Measurements from ENCODE around the gene ZNF536. TPM values are rescaled to one million over a fixed set of nuclear protein-coding genes. Genes with fewer than 3 reads are reported as not detected.
"Not testable (repeated sequence)": the region's sequence is repeated elsewhere in the genome, so short reads cannot be mapped to it uniquely, and the experiment has no call there.

ZNF536 gene
- total RNA-seq, 1 experiment from 2014 or later: not detected

DNA sequence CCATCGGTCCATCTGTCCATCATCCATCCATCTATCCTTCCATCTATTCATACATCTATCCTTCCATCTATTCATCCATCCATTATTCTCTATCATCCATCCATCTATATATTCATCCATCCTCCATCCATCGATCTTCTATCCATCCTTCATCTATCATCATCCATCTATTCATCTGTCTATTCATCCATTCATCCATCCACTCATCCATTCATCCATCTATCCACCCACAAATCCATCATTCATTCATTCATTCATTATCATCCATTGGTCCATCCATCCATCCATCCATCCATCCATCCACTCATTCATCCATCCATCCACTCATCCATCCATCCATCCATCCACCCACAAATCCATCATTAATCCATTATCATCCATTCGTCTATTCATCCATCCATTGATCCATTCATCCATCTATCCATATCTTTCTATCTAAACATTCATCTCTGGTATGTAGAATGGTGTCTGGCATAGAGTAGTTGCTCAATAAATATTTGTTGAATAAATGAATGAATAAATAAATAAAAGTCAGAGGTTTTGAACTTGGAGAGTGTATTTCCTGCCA is 36.6 kb downstream of the ZNF536 start:
- Histone ChIP-seq H3K36me3 (ENCODE audit: control insufficient read depth, insufficient read depth, low read length) (no peaks in the 10 kb centered on the region), H3K27me3 (replicated peaks; ENCODE audit: control insufficient read depth, insufficient read depth, low read length) (no peaks in the 10 kb centered on the region), H3K4me1 (no peaks in the 10 kb centered on the region), H3K9me3 (0 out of 2 replicates have a peak, but pooled peaks cover 8% of the 10 kb centered on the region), H3K4me3 (ENCODE audit: low read depth, low read length) (no peak overlapping the region)
- Mint-ChIP-seq H3K9me3 (ENCODE audit: unreplicated experiment) (peaks cover 8% of the 10 kb centered on the region), H3K36me3 (ENCODE audit: insufficient read depth, unreplicated experiment) (no peaks in the 10 kb centered on the region), H3K4me3 (ENCODE audit: unreplicated experiment) (no peak overlapping the region), H3K4me1 (ENCODE audit: low read depth, unreplicated experiment) (no peaks in the 10 kb centered on the region), H3K27me3 (ENCODE audit: insufficient read depth, unreplicated experiment) (peaks cover 2% of the 10 kb centered on the region), H3K27ac (ENCODE audit: unreplicated experiment) (no peak overlapping the region)
- intact Hi-C loops (cut with micrococcal nuclease; ENCODE audit: unreplicated experiment): loop anchor here (5.0 kb wide), 1 partner anchor 182 kb away; no protein-coding TSS in a partner anchor
- TF ChIP-seq, protein P1, sequence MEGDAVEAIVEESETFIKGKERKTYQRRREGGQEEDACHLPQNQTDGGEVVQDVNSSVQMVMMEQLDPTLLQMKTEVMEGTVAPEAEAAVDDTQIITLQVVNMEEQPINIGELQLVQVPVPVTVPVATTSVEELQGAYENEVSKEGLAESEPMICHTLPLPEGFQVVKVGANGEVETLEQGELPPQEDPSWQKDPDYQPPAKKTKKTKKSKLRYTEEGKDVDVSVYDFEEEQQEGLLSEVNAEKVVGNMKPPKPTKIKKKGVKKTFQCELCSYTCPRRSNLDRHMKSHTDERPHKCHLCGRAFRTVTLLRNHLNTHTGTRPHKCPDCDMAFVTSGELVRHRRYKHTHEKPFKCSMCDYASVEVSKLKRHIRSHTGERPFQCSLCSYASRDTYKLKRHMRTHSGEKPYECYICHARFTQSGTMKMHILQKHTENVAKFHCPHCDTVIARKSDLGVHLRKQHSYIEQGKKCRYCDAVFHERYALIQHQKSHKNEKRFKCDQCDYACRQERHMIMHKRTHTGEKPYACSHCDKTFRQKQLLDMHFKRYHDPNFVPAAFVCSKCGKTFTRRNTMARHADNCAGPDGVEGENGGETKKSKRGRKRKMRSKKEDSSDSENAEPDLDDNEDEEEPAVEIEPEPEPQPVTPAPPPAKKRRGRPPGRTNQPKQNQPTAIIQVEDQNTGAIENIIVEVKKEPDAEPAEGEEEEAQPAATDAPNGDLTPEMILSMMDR (IDR thresholded peaks at IDR 0.05; ENCODE audit: insufficient read depth in 1 of 2, low read depth in 1 of 2, low read length in 1 of 2, severe bottlenecking in 1 of 2, unreplicated experiment in 1 of 2): no peak
- no peak for DNase-seq
- POLR2A ChIA-PET: no interaction called here
- CTCF ChIA-PET: no interaction called here
- no TSS peak for BruUV-seq (replicated peaks)

DNA sequence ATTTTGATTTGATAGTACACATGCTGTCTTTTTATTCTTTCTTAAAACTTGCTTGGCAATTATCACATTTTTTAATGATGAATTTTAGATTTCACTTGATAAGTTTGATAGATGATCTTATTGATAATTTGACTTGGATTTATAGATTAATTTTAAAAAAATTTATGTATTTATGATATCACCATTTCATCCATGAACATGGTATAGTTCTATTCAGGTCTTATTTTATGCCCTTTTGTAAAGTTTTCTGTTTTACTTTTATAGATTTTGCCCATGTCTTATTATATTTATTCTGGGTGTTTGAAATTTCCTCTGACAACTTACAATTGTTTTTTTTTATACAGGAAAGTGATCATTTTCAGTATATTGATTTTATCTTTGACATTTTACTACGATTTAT is 39.5 kb downstream of the ZNF536 start:
- H3K27me3 Mint-ChIP-seq (ENCODE audit: insufficient read depth, unreplicated experiment): peaks cover 13% of the 10 kb centered on the region
- H3K36me3 Mint-ChIP-seq (ENCODE audit: insufficient read depth, unreplicated experiment): no peaks in the 10 kb centered on the region
- peaks cover 8% of the 10 kb centered on the region for H3K9me3 Mint-ChIP-seq (ENCODE audit: unreplicated experiment)
- H3K4me1 Mint-ChIP-seq (ENCODE audit: low read depth, unreplicated experiment): no peaks in the 10 kb centered on the region
- no peak for DNase-seq
- ChIA-PET POLR2A (no interaction called here), CTCF (no interaction called here)
- BruUV-seq (replicated peaks): no TSS peak
- Histone ChIP-seq H3K36me3 (ENCODE audit: control insufficient read depth, insufficient read depth, low read length) (no peaks in the 10 kb centered on the region), H3K27me3 (replicated peaks; ENCODE audit: control insufficient read depth, insufficient read depth, low read length) (no peaks in the 10 kb centered on the region), H3K4me1 (no peaks in the 10 kb centered on the region), H3K9me3 (0 out of 2 replicates have a peak, but pooled peaks cover 8% of the 10 kb centered on the region), H3K4me3 (ENCODE audit: low read depth, low read length) (no peak overlapping the region)
- H3K4me3 Mint-ChIP-seq (ENCODE audit: unreplicated experiment): no peak overlapping the region
- intact Hi-C loops (cut with micrococcal nuclease; ENCODE audit: unreplicated experiment): no loop called here
- no peak overlapping the region for H3K27ac Mint-ChIP-seq (ENCODE audit: unreplicated experiment)
- TF ChIP-seq, protein P1 (IDR thresholded peaks at IDR 0.05; ENCODE audit: insufficient read depth in 1 of 2, low read depth in 1 of 2, low read length in 1 of 2, severe bottlenecking in 1 of 2, unreplicated experiment in 1 of 2): no peak

DNA sequence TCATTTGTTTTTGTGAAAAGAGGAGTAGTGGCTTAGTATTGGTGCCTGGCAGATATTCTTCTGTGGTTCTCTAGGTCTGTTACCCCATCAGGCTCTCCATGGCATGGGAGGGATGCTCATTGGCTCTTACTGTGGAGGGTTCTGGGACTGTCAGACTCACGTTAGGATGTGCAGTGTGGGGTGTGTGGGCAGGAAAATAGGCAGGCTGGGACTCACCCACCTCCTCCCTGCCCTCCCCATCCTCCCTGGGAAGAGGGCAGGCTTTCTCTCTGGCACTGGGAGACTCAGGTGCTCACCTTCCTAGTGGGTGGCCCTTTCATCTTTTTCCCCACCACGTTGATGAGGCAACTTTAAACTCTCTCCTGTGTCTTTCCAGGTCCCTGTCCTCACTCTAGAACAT is 44.2 kb downstream of the ZNF536 start:
- 0 out of 2 replicates have a peak, but pooled peaks cover 8% of the 10 kb centered on the region for H3K9me3 ChIP-seq
- CTCF ChIA-PET: interaction anchor here (0.6 kb wide), 1 partner anchor 194 kb away, joined by 4 read pairs; no protein-coding TSS in a partner anchor
- peaks cover 25% of the 10 kb centered on the region for H3K27me3 Mint-ChIP-seq (ENCODE audit: insufficient read depth, unreplicated experiment)
- no TSS peak for BruUV-seq (replicated peaks)
- peaks cover 8% of the 10 kb centered on the region for H3K9me3 Mint-ChIP-seq (ENCODE audit: unreplicated experiment)
- intact Hi-C loops (cut with micrococcal nuclease; ENCODE audit: unreplicated experiment): no loop called here
- H3K4me1 Mint-ChIP-seq (ENCODE audit: low read depth, unreplicated experiment): no peaks in the 10 kb centered on the region
- DNase-seq: no peak
- H3K36me3 ChIP-seq (ENCODE audit: control insufficient read depth, insufficient read depth, low read length): no peaks in the 10 kb centered on the region
- no peaks in the 10 kb centered on the region for H3K4me1 ChIP-seq
- no peak overlapping the region for H3K4me3 Mint-ChIP-seq (ENCODE audit: unreplicated experiment)
- TF ChIP-seq, protein P1 (IDR thresholded peaks at IDR 0.05; ENCODE audit: insufficient read depth in 1 of 2, low read depth in 1 of 2, low read length in 1 of 2, severe bottlenecking in 1 of 2, unreplicated experiment in 1 of 2): no peak
- POLR2A ChIA-PET: no interaction called here
- H3K4me3 ChIP-seq (ENCODE audit: low read depth, low read length): no peak overlapping the region
- H3K36me3 Mint-ChIP-seq (ENCODE audit: insufficient read depth, unreplicated experiment): no peaks in the 10 kb centered on the region
- no peaks in the 10 kb centered on the region; the same call in 1 of the 2 replicates for H3K27me3 ChIP-seq (replicated peaks; ENCODE audit: control insufficient read depth, insufficient read depth, low read length)
- H3K27ac Mint-ChIP-seq (ENCODE audit: unreplicated experiment): no peak overlapping the region

DNA sequence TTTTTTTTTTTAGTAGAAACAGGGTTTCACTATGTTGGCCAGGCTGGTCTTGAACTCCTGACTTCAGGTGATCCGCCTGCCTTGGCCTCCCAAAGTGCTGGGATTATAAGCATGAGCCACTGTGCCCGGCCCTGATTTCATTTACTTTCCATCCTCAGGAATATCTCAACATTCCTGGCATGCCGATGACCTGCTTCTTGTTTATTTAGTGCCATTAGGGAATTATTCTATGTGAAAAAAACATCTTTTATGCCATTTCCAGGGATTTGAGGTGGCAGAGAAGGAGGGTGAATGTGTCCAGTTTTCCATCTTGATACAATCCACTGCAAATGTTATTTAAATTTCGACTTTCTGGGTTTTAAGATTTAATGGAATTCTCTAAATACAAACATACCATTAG is 45.0 kb downstream of the ZNF536 start:
- H3K4me1 ChIP-seq; H3K27ac Mint-ChIP-seq (ENCODE audit: unreplicated experiment); H3K4me3 Mint-ChIP-seq (ENCODE audit: unreplicated experiment); H3K9me3 ChIP-seq; H3K36me3 Mint-ChIP-seq (ENCODE audit: insufficient read depth, unreplicated experiment); intact Hi-C loops (cut with micrococcal nuclease; ENCODE audit: unreplicated experiment); H3K9me3 Mint-ChIP-seq (ENCODE audit: unreplicated experiment); POLR2A ChIA-PET; H3K4me1 Mint-ChIP-seq (ENCODE audit: low read depth, unreplicated experiment); H3K36me3 ChIP-seq (ENCODE audit: control insufficient read depth, insufficient read depth, low read length); BruUV-seq (replicated peaks); H3K27me3 ChIP-seq (replicated peaks; ENCODE audit: control insufficient read depth, insufficient read depth, low read length); CTCF ChIA-PET; H3K4me3 ChIP-seq (ENCODE audit: low read depth, low read length); DNase-seq: not testable (repeated sequence)
- peaks cover 25% of the 10 kb centered on the region for H3K27me3 Mint-ChIP-seq (ENCODE audit: insufficient read depth, unreplicated experiment)
